ENCODE data around the gene CDH8. TPM values are rescaled to one million over a fixed set of nuclear protein-coding genes. Genes with fewer than 3 reads are reported as not detected.

Gene CDH8
- total RNA-seq, 1 experiment from 2014 or later: 2.5 TPM

- H3K27ac ChIP-seq (ENCODE audit: low read depth, low read length): no peak overlapping the region
- no peaks in the 10 kb centered on the region for H3K27me3 ChIP-seq (ENCODE audit: insufficient read depth, low read length)
- H3K4me3 ChIP-seq (replicated peaks in 1 of 2; ENCODE audit: low read depth in 1 of 2, low read length in 2 of 2): no peak overlapping the region
- CTCF ChIA-PET: no interaction called here
- peaks cover 5 to 19% of the 10 kb centered on the region in 2 experiments; a peak in 2 of 4 replicates for H3K9me3 ChIP-seq (ENCODE audit: control insufficient read depth in 1 of 2, insufficient read depth in 1 of 2, low read depth in 1 of 2, low read length in 2 of 2)
- H3K36me3 ChIP-seq (ENCODE audit: control insufficient read depth in 1 of 2, insufficient read depth in 2 of 2, low read length in 2 of 2): no peaks in the 10 kb centered on the region
- ATAC-seq (no peak), DNase-seq (ENCODE audit: low read depth, low spot score) (no peak)
- H4K20me1 ChIP-seq (ENCODE audit: insufficient read depth): no peaks in the 10 kb centered on the region
- H3K9me2 ChIP-seq (ENCODE audit: insufficient read depth): no peaks in the 10 kb centered on the region
- no peak overlapping the region for H3K4me2 ChIP-seq (ENCODE audit: low read length)
- no peak overlapping the region for H3K9ac ChIP-seq (ENCODE audit: low read length)
- TF ChIP-seq EZH2phosphoT487 (IDR thresholded peaks at IDR 0.05; ENCODE audit: borderline replicate concordance) (no peak), SIN3A (IDR thresholded peaks at IDR 0.05; ENCODE audit: low read depth) (no peak), RAD21 (IDR thresholded peaks at IDR 0.05; ENCODE audit: low read depth) (no peak), ZFX (IDR thresholded peaks at IDR 0.05) (no peak), CTCF (IDR thresholded peaks at IDR 0.05 in 2 of 3, conservative IDR thresholded peaks at IDR 0.05 in 1 of 3; ENCODE audit: borderline replicate concordance in 1 of 3, insufficient read depth in 1 of 3, low read depth in 2 of 3, low read length in 2 of 3) (no peak), MAX (IDR thresholded peaks at IDR 0.05) (no peak)
- no peak overlapping the region for H2AFZ ChIP-seq (ENCODE audit: low read depth, low read length, poor library complexity, severe bottlenecking)
- intact Hi-C loops (cut with micrococcal nuclease): no loop called here
- RAD21 ChIA-PET (ENCODE audit: low non-redundant PET in 1 of 2, low total read pairs in 2 of 2, uncharacterized antibody in 2 of 2, unreplicated experiment in 2 of 2): no interaction called here
- POLR2A ChIA-PET: no interaction called here
- no peaks in the 10 kb centered on the region for H3K4me1 ChIP-seq (ENCODE audit: control insufficient read depth in 1 of 2, insufficient read depth in 2 of 2, low read length in 2 of 2)
- no TSS peak for BruUV-seq (replicated peaks)
- H3K79me2 ChIP-seq (ENCODE audit: insufficient read depth, low read length): no peaks in the 10 kb centered on the region
Observed at GRCh38 chr16:61645561-61645960, 390.7 kb downstream of the CDH8 start.

DNA sequence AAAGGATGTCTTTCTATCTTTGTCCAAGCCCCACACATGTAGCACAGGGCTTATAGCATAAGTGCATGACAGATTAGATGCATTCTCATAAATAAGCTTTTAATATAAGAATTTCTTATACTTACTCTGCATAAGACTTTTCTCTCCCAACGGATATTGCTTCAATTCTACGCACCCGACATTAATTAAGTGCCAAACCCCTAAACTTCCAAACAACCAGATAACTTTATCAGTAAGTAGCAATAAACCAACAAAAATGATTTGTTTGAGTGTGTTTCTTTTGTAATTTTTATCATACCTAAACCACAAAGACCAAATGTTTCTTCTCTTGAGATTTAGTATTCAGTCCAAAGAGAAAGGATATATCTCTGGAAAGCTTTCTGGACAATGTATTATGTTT is 391.5 kb downstream of the CDH8 start:
- Histone ChIP-seq H3K27me3 (ENCODE audit: insufficient read depth, low read length) (no peaks in the 10 kb centered on the region), H3K9me3 (ENCODE audit: control insufficient read depth in 1 of 2, insufficient read depth in 1 of 2, low read depth in 1 of 2, low read length in 2 of 2) (peaks cover 0 to 25% of the 10 kb centered on the region in 2 experiments; a peak in 2 of 4 replicates), H3K79me2 (ENCODE audit: insufficient read depth, low read length) (no peaks in the 10 kb centered on the region), H3K9ac (ENCODE audit: low read length) (no peak overlapping the region), H3K4me2 (ENCODE audit: low read length) (no peak overlapping the region), H2AFZ (ENCODE audit: low read depth, low read length, poor library complexity, severe bottlenecking) (no peak overlapping the region), H3K36me3 (ENCODE audit: control insufficient read depth in 1 of 2, insufficient read depth in 2 of 2, low read length in 2 of 2) (no peaks in the 10 kb centered on the region), H4K20me1 (ENCODE audit: insufficient read depth) (no peaks in the 10 kb centered on the region), H3K4me1 (ENCODE audit: control insufficient read depth in 1 of 2, insufficient read depth in 2 of 2, low read length in 2 of 2) (no peaks in the 10 kb centered on the region), H3K4me3 (replicated peaks in 1 of 2; ENCODE audit: low read depth in 1 of 2, low read length in 2 of 2) (no peak overlapping the region), H3K27ac (ENCODE audit: low read depth, low read length) (no peak overlapping the region), H3K9me2 (ENCODE audit: insufficient read depth) (no peaks in the 10 kb centered on the region)
- RAD21 ChIA-PET (ENCODE audit: low non-redundant PET in 1 of 2, low total read pairs in 2 of 2, uncharacterized antibody in 2 of 2, unreplicated experiment in 2 of 2): no interaction called here
- POLR2A ChIA-PET: no interaction called here
- intact Hi-C loops (cut with micrococcal nuclease): no loop called here
- ATAC-seq: no peak
- DNase-seq (ENCODE audit: low read depth, low spot score): no peak
- no TSS peak for BruUV-seq (replicated peaks)
- CTCF ChIA-PET: no interaction called here
- TF ChIP-seq RAD21 (IDR thresholded peaks at IDR 0.05; ENCODE audit: low read depth) (no peak), POLR2A (IDR thresholded peaks at IDR 0.05; ENCODE audit: borderline replicate concordance, extremely low read depth, insufficient read depth, insufficient read length) (no peak), SP1 (IDR thresholded peaks at IDR 0.05; ENCODE audit: low read depth) (no peak), SIN3A (IDR thresholded peaks at IDR 0.05; ENCODE audit: low read depth) (no peak), SRF (IDR thresholded peaks at IDR 0.05; ENCODE audit: low read depth) (no peak), FOSL1 (IDR thresholded peaks at IDR 0.05; ENCODE audit: low read depth) (no peak), CEBPB (IDR thresholded peaks at IDR 0.05; ENCODE audit: low read depth) (no peak), EZH2phosphoT487 (IDR thresholded peaks at IDR 0.05; ENCODE audit: borderline replicate concordance) (no peak), JUND (IDR thresholded peaks at IDR 0.05) (no peak), ZBTB33 (IDR thresholded peaks at IDR 0.05; ENCODE audit: extremely low read depth, insufficient replicate concordance, low read length) (no peak)
- TF ChIP-seq, protein P1, sequence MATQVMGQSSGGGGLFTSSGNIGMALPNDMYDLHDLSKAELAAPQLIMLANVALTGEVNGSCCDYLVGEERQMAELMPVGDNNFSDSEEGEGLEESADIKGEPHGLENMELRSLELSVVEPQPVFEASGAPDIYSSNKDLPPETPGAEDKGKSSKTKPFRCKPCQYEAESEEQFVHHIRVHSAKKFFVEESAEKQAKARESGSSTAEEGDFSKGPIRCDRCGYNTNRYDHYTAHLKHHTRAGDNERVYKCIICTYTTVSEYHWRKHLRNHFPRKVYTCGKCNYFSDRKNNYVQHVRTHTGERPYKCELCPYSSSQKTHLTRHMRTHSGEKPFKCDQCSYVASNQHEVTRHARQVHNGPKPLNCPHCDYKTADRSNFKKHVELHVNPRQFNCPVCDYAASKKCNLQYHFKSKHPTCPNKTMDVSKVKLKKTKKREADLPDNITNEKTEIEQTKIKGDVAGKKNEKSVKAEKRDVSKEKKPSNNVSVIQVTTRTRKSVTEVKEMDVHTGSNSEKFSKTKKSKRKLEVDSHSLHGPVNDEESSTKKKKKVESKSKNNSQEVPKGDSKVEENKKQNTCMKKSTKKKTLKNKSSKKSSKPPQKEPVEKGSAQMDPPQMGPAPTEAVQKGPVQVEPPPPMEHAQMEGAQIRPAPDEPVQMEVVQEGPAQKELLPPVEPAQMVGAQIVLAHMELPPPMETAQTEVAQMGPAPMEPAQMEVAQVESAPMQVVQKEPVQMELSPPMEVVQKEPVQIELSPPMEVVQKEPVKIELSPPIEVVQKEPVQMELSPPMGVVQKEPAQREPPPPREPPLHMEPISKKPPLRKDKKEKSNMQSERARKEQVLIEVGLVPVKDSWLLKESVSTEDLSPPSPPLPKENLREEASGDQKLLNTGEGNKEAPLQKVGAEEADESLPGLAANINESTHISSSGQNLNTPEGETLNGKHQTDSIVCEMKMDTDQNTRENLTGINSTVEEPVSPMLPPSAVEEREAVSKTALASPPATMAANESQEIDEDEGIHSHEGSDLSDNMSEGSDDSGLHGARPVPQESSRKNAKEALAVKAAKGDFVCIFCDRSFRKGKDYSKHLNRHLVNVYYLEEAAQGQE (IDR thresholded peaks at IDR 0.05; ENCODE audit: low read depth): no peak
